Measurements from ENCODE around the gene SLC16A9.
"Not testable (repeated sequence)": the region's sequence is repeated elsewhere in the genome, so short reads cannot be mapped to it uniquely, and the experiment has no call there.

SLC16A9 gene

GRCh38 chr10:59649606-59650346, 59.9 kb downstream of the SLC16A9 start:
- no peak overlapping the region for H3K9ac ChIP-seq (ENCODE audit: low read length)
- no peak overlapping the region for H3K4me3 ChIP-seq (ENCODE audit: insufficient read depth in 1 of 2, low read depth in 1 of 2, low read length in 2 of 2)
- H3K4me2 ChIP-seq (ENCODE audit: low read length, poor library complexity, severe bottlenecking) = no peak overlapping the region
- no peak overlapping the region for H2BK120ac ChIP-seq (ENCODE audit: low read depth, low read length)
- no peak overlapping the region for H3K14ac ChIP-seq (ENCODE audit: low read length in 2 of 2)
- WGBS = 88% methylated on average over 5 of the region's 7 CpGs
- no peak overlapping the region for H4K8ac ChIP-seq (ENCODE audit: low read length)
- H2BK15ac ChIP-seq (ENCODE audit: low read depth, poor library complexity, severe bottlenecking) = no peak overlapping the region
- H2AK5ac ChIP-seq (ENCODE audit: low read length, severe bottlenecking) = no peak overlapping the region
- no peak overlapping the region for H3K27ac ChIP-seq (ENCODE audit: low read length, poor library complexity, severe bottlenecking)
- H3K4ac ChIP-seq (ENCODE audit: low read depth in 1 of 2, low read length in 2 of 2) = no peak overlapping the region
- H3K36me3 ChIP-seq (ENCODE audit: control insufficient read depth in 1 of 2, insufficient read depth in 2 of 2, low read depth in 1 of 2, low read length in 2 of 2) = no peaks in the 10 kb centered on the region
- no peak overlapping the region for H2AFZ ChIP-seq (ENCODE audit: low read depth, low read length)
- no peak overlapping the region for H2BK5ac ChIP-seq (ENCODE audit: low read depth, low read length, poor library complexity, severe bottlenecking)
- H3K23ac ChIP-seq (ENCODE audit: low read length in 2 of 2) = no peak overlapping the region
- H2BK12ac ChIP-seq (ENCODE audit: low read length in 2 of 2) = no peak overlapping the region
- H3K4me1 ChIP-seq (ENCODE audit: control insufficient read depth, insufficient read depth, low read depth, low read length) = no peaks in the 10 kb centered on the region
- peaks cover 12% of the 10 kb centered on the region for H3K9me3 ChIP-seq (ENCODE audit: control insufficient read depth, low read length)
- DNase-seq = no peak
- H3K27me3 ChIP-seq (ENCODE audit: control insufficient read depth in 1 of 2, insufficient read depth in 1 of 2, low read length in 2 of 2) = no peaks in the 10 kb centered on the region
- no peak overlapping the region for H3K18ac ChIP-seq (ENCODE audit: low read depth in 1 of 2, low read length in 2 of 2)
- no peaks in the 10 kb centered on the region for H3K79me1 ChIP-seq (replicated peaks; ENCODE audit: low read length, poor library complexity, severe bottlenecking)
- H4K91ac ChIP-seq (ENCODE audit: low read length) = no peak overlapping the region

- no peak overlapping the region for H2BK15ac ChIP-seq (ENCODE audit: low read depth, poor library complexity, severe bottlenecking)
- no peak overlapping the region for H2AFZ ChIP-seq (ENCODE audit: low read depth, low read length)
- H2BK12ac ChIP-seq (ENCODE audit: low read length in 2 of 2) = no peak overlapping the region
- no peak overlapping the region for H4K91ac ChIP-seq (ENCODE audit: low read length)
- H3K9ac ChIP-seq (ENCODE audit: low read length) = no peak overlapping the region
- H3K9me3 ChIP-seq (ENCODE audit: control insufficient read depth, low read length) = peaks cover 22% of the 10 kb centered on the region
- no peaks in the 10 kb centered on the region for H3K79me1 ChIP-seq (replicated peaks; ENCODE audit: low read length, poor library complexity, severe bottlenecking)
- H2BK120ac ChIP-seq (ENCODE audit: low read depth, low read length) = no peak overlapping the region
- no peak overlapping the region for H3K23ac ChIP-seq (ENCODE audit: low read length in 2 of 2)
- no peaks in the 10 kb centered on the region for H3K36me3 ChIP-seq (ENCODE audit: control insufficient read depth in 1 of 2, insufficient read depth in 2 of 2, low read depth in 1 of 2, low read length in 2 of 2)
- no peaks in the 10 kb centered on the region for H3K4me1 ChIP-seq (ENCODE audit: control insufficient read depth, insufficient read depth, low read depth, low read length)
- no peak overlapping the region for H2BK5ac ChIP-seq (ENCODE audit: low read depth, low read length, poor library complexity, severe bottlenecking)
- no peaks in the 10 kb centered on the region for H3K27me3 ChIP-seq (ENCODE audit: control insufficient read depth in 1 of 2, insufficient read depth in 1 of 2, low read length in 2 of 2)
- H3K4me3 ChIP-seq (ENCODE audit: insufficient read depth in 1 of 2, low read depth in 1 of 2, low read length in 2 of 2) = no peak overlapping the region
- no peak overlapping the region for H3K27ac ChIP-seq (ENCODE audit: low read length, poor library complexity, severe bottlenecking)
- no peak overlapping the region for H3K4ac ChIP-seq (ENCODE audit: low read depth in 1 of 2, low read length in 2 of 2)
- H4K8ac ChIP-seq (ENCODE audit: low read length) = no peak overlapping the region
- peak; percentile 16 for DNase-seq
- H3K14ac ChIP-seq (ENCODE audit: low read length in 2 of 2) = no peak overlapping the region
- WGBS = 26% methylated on average over 6 of the region's 7 CpGs
- H2AK5ac ChIP-seq (ENCODE audit: low read length, severe bottlenecking) = no peak overlapping the region
- no peak overlapping the region for H3K4me2 ChIP-seq (ENCODE audit: low read length, poor library complexity, severe bottlenecking)
- H3K18ac ChIP-seq (ENCODE audit: low read depth in 1 of 2, low read length in 2 of 2) = no peak overlapping the region
Measured at GRCh38 chr10:59648711-59649201, 60.9 kb downstream of the SLC16A9 start.

- Histone ChIP-seq H3K4me2 (ENCODE audit: low read length, poor library complexity, severe bottlenecking) (no peak overlapping the region), H2AFZ (ENCODE audit: low read depth, low read length) (no peak overlapping the region), H2BK15ac (ENCODE audit: low read depth, poor library complexity, severe bottlenecking) (no peak overlapping the region), H3K27ac (ENCODE audit: low read length, poor library complexity, severe bottlenecking) (no peak overlapping the region), H3K23ac (ENCODE audit: low read length in 2 of 2) (no peak overlapping the region), H4K8ac (ENCODE audit: low read length) (no peak overlapping the region), H2BK120ac (ENCODE audit: low read depth, low read length) (no peak overlapping the region), H3K4ac (ENCODE audit: low read depth in 1 of 2, low read length in 2 of 2) (no peak overlapping the region), H3K9me3 (ENCODE audit: control insufficient read depth, low read length) (peaks cover 22% of the 10 kb centered on the region), H3K4me1 (ENCODE audit: control insufficient read depth, insufficient read depth, low read depth, low read length) (no peaks in the 10 kb centered on the region), H3K36me3 (ENCODE audit: control insufficient read depth in 1 of 2, insufficient read depth in 2 of 2, low read depth in 1 of 2, low read length in 2 of 2) (no peaks in the 10 kb centered on the region), H2BK5ac (ENCODE audit: low read depth, low read length, poor library complexity, severe bottlenecking) (no peak overlapping the region), H3K14ac (ENCODE audit: low read length in 2 of 2) (no peak overlapping the region), H2AK5ac (ENCODE audit: low read length, severe bottlenecking) (no peak overlapping the region), H3K4me3 (ENCODE audit: insufficient read depth in 1 of 2, low read depth in 1 of 2, low read length in 2 of 2) (no peak overlapping the region), H4K91ac (ENCODE audit: low read length) (no peak overlapping the region), H3K79me1 (replicated peaks; ENCODE audit: low read length, poor library complexity, severe bottlenecking) (no peaks in the 10 kb centered on the region), H2BK12ac (ENCODE audit: low read length in 2 of 2) (no peak overlapping the region), H3K9ac (ENCODE audit: low read length) (no peak overlapping the region), H3K27me3 (ENCODE audit: control insufficient read depth in 1 of 2, insufficient read depth in 1 of 2, low read length in 2 of 2) (no peaks in the 10 kb centered on the region), H3K18ac (ENCODE audit: low read depth in 1 of 2, low read length in 2 of 2) (no peak overlapping the region)
- DNase-seq = no peak
Measured at GRCh38 chr10:59644841-59645240, 64.8 kb downstream of the SLC16A9 start.

GRCh38 chr10:59641688-59642087, 68.0 kb downstream of the SLC16A9 start:
- not testable (repeated sequence) for H2AFZ ChIP-seq (ENCODE audit: low read depth, low read length); H3K4me3 ChIP-seq (ENCODE audit: insufficient read depth in 1 of 2, low read depth in 1 of 2, low read length in 2 of 2); H4K8ac ChIP-seq (ENCODE audit: low read length); H3K27ac ChIP-seq (ENCODE audit: low read length, poor library complexity, severe bottlenecking); H2BK12ac ChIP-seq (ENCODE audit: low read length in 2 of 2); H3K27me3 ChIP-seq (ENCODE audit: control insufficient read depth in 1 of 2, insufficient read depth in 1 of 2, low read length in 2 of 2); H2BK5ac ChIP-seq (ENCODE audit: low read depth, low read length, poor library complexity, severe bottlenecking); H2BK15ac ChIP-seq (ENCODE audit: low read depth, poor library complexity, severe bottlenecking); H3K4me2 ChIP-seq (ENCODE audit: low read length, poor library complexity, severe bottlenecking); H3K4ac ChIP-seq (ENCODE audit: low read depth in 1 of 2, low read length in 2 of 2); H3K23ac ChIP-seq (ENCODE audit: low read length in 2 of 2); DNase-seq; H4K91ac ChIP-seq (ENCODE audit: low read length); H3K36me3 ChIP-seq (ENCODE audit: control insufficient read depth in 1 of 2, insufficient read depth in 2 of 2, low read depth in 1 of 2, low read length in 2 of 2); H3K14ac ChIP-seq (ENCODE audit: low read length in 2 of 2); H2BK120ac ChIP-seq (ENCODE audit: low read depth, low read length); H3K4me1 ChIP-seq (ENCODE audit: control insufficient read depth, insufficient read depth, low read depth, low read length); H3K79me1 ChIP-seq (replicated peaks; ENCODE audit: low read length, poor library complexity, severe bottlenecking); H3K18ac ChIP-seq (ENCODE audit: low read depth in 1 of 2, low read length in 2 of 2); H2AK5ac ChIP-seq (ENCODE audit: low read length, severe bottlenecking); H3K9ac ChIP-seq (ENCODE audit: low read length)
- H3K9me3 ChIP-seq (ENCODE audit: control insufficient read depth, low read length) = peaks cover 22% of the 10 kb centered on the region

Measured in mesenchymal stem cell (in vitro differentiated cells and primary cell).